Renal cortical epithelial cell (primary cell): ENCODE measurements around the gene IFT27. TPM values are rescaled to one million over a fixed set of nuclear protein-coding genes. Genes with fewer than 3 reads are reported as not detected.
"Not testable (repeated sequence)": the region's sequence is repeated elsewhere in the genome, so short reads cannot be mapped to it uniquely, and the experiment has no call there.

Source experiments
- DNase-seq: peaks from one replicate; pipeline ENCODE4 v3.0.0-alpha.2; 2011; ENCODE audit warnings: low read depth
- total RNA-seq: library from RNA; depleted of rRNA; stranded (reverse); fragments of >200 nt; gene quantifications from 2 replicates; pipeline ENCODE4 v1.2.3, GENCODE V29; 2014

Gene IFT27
- total RNA-seq, 1 donor from 2014 or later: 10.3 TPM

DNA sequence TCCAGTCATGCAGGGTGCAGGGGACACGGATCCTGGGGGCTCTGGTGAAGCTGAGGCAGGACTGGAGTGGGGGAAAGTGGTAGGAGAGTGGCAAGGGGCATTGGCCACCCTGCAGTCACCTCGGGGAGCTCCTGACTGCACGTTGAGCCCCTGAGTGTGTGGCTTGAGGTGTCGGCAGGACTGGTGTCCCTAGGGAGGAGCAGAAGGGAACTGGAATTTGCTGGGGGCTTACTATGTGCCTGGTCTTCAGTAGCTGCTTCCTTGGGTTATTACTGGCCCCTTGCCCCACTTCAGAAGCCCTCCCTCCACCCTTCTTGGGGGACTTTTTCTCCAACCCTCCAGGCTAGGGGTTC lies 31.5 kb downstream of the IFT27 start:
- no peak for DNase-seq

DNA sequence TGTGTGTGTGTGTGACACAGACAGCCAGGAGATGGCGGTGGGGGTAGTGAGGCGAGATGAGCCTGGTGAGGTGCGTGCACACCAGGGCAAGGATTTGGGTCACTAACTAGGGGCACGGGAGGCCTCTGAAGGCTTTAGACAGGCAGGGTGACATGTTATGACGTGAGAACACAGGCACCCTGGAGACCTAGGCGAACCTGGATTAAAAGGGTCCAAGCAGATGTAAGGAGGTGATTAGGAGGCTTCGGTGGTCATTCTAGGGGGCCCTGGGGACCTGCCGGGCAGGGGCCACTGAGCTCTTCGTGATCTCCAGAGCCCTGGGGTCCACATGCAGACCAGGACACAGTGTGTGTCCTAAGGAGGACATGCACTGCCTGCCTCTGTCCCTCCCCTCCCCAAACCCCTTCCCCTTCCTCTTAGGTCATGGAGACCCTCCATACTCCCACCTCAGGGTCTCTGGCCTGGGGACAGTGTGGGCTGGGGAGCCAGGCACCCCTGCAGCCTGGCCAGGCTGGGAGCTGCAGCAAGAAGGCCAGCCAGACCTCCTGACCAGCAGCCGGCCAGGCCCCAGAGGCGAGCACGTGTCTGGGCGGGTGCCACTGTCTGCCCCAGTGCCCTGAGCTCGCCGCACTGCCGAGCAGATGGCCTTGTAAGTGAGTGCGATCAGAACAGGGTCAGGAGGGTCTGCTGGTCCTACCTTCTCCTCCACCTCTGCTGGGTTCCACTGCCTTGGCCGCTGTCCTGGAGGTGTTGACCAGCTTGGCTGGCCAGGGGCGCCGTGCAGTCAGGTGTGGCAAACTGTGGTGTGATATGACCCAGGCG lies 32.1 kb downstream of the IFT27 start:
- no peak for DNase-seq

- DNase-seq: no peak
These were observed 32.9 kb downstream of the IFT27 start for GRCh38 chr22:36743011-36743410.

DNA sequence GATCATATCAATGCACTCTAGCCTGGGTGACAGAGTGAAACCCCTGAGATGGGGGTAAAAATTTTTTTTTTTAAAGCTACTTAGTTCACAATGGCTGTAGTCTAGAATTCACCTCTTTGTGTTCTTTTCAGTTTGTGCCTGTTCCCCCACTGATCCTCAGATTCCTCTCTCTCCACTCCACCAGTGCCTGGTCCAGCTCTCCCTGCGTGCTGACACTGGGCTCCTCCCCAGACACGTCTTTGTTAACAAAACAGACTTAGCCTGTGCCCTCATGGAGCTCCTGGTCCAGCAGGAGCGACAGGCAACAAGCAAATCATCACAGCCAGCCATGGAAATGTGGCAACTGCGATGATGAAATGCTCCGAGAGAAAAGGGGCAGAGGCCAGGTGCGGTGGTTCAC lies 34.0 kb downstream of the IFT27 start:
- no peak for DNase-seq

- no peak for DNase-seq
These were observed 34.6 kb downstream of the IFT27 start for GRCh38 chr22:36741204-36741793.

DNA sequence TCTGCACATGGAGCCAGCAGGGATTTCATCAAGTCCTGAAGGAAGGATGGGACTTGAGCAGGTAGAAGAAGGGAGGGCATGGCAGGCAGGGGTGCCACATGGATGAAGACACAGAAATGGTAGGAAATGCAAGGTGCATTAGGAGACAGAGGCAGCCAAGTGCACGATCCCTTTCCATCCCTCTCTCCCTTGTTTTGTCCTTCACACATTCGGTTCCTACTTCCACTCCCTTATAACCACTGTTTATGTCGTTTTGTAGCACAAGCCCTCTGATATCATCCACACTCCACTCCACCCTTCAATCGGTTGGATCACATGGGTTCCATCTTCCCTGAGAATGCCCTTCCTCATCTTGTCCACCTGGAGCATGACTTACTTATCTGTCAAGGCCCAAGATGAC lies 35.2 kb downstream of the IFT27 start:
- DNase-seq: no peak

DNA sequence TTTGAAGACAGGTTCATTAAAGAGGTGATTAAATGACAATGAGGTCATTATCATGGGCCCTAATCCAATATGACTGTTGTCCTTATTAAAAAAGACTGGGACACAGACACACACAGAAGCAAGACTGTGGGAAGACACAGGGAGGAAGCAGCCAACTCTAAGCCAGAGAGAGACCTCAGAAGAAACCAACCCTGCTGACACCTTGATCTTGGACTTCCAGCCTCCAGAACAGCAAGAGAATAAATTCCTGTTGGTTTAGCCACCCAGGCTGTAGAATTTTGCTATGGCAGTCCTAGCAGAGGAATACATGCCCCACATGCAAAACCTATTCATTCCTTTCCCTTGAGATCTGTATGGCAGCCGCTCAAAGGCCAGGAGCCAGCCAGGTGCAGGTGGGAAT lies 36.7 kb downstream of the IFT27 start:
- no peak for DNase-seq

GRCh38 chr22:36738416-36739020 lies 37.4 kb downstream of the IFT27 start:
- no peak for DNase-seq

DNA sequence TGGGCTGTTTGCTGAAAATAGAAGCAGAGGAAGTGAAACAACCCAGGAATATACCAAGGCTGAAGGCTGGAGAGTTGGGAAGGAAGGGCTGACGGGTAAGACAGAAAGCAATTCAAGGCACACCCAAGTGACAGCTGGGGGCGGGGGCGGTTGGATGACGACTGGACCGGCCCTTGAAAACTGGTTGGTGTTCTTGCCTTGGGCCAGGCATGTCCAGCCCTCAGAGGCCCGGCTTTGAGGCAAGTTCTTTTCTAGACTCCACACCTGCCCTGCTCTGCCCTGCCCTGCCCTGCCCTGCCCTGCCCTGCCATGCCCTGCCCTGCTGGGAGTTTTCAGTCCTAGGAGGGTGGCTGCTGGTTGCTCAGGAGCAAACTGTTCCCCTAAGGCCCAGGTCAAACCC lies 38.1 kb downstream of the IFT27 start:
- no peak for DNase-seq

GRCh38 chr22:36736701-36737320 lies 39.1 kb downstream of the IFT27 start:
- no peak for DNase-seq

DNA sequence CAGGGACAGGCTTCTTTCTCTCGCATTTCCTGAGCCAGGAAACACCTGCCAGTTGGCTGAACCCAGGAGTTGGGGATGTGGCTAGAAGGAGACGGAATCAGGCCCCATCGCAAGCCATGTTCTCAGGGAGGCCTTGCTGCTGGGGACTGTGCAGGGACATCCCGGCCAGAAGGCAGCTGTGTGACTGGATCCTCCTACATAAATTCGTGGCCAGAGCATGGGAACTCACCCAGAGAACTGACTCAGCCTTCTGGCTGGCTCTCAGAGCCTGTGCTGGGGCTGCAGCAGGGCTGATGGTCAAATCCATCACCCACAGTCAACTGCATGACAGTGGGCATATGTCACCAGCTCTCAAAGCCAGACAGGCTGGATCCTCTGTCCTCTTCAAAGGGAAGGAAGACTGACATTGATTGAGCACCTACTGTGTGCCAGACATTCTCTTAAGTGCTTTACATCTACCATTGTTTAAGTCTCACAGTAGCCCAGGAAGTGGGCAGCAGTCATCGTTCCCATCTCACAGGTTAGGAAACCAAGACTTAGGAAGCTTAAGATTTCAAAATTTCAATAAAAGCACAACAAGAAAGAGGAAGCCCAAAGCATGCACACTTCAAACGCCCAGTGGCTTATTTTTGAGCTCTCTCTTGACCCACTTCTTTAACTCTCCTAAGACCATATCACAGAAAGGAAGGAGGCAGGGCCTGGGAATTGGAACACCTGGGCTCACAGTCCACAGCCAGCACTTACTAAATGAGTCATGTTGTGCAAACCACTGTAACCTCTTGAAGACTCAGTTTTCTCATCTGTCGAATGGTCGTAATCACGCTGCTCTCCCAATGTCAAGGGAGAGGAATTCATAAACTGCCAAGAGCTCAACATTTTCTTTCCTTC lies 41.5 kb downstream of the IFT27 start:
- no peak for DNase-seq

- DNase-seq: no peak
These were observed 42.6 kb downstream of the IFT27 start for GRCh38 chr22:36733271-36733670.

DNA sequence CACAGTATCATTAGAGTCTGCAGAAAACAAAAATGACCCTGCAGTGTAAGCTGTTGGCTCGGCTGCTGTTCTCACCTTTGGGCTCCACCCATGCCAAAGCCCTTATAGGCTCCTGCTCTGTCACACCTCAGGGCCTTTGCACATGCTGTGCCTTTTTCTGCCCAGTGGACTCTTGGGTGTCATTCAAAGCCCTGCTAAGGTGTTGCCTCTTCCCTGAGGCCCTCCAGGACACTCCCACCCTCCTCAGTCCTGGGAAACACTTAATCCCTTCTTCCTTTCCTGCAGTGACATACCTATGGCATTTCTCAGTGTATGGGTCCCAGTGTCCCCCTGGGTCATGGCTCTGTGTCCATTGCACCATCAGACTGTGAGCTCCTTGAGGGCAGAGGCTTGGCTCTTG lies 43.3 kb downstream of the IFT27 start:
- DNase-seq: no peak

DNA sequence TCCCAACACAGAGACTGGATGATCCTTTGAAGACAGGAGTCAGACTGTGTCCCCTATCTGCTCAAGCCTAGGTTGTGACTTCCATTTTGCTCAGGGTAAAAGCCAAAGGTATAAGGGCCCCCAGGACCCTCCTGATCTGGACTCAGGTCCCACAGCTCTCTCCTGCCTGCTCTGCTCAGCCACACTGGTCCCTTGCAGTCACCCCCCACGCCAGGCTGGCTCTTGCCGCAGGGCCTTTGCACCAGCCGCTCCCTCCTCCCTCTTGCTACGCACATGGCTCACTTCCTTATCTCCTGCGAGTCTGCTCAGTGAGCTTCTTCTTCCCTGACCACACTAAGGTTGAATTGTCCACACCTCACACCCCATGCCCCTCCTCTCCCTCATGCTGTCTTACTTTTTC lies 44.0 kb downstream of the IFT27 start:
- no peak for DNase-seq

GRCh38 chr22:36731321-36731720 lies 44.6 kb downstream of the IFT27 start:
- not testable (repeated sequence) for DNase-seq

DNA sequence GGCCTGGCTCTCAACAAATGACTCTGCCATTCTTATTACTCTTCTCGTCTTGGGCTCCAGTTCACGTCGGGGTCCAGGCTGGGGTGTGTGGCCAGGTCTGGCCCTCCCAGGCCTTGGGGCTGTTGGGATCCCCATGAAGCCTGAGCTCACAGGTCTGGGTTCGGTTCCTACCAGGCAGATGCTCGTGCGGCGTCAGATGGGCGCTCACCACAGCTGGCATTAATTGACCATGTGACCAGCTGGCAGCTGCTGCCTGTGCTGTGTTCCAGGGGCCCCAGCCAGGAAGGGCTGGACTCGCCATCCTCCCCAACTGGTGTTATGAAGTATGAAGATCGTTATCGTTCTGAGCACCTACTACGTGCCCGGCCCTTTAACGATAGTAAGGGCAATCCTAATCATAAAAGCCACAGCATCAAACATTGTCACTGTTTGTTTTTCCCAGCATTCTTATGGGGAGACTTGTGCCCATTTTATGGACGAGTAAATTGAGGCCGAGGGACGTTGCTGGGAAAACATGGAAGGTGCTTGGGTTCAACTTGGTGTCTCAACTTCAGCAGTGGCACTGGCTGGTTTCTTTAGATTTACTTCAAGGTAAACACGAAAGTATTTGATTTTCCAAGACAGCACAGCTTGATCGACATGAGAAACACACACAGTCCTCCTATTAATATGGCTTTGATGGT lies 45.6 kb downstream of the IFT27 start:
- DNase-seq: no peak

DNA sequence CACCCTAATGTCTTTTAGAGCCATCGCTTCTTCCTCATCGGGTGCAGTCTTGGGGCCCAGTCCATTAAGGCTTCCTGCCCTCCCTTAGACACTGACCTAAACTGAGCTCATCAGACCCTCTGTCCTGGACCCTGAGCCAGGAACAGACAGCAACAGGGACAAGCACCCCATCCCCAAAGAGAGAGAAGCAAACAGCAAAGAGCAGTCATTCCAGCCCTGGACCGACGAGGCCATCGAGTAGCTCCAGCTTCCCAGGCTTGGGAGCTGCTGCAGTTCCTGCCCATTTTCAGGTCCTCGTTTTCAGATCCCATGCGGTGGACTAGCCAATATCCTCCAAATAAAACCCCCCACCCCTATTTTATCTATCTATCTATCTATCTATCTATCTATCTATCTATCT lies 46.6 kb downstream of the IFT27 start:
- DNase-seq: no peak

- no peak for DNase-seq
These were observed 47.4 kb downstream of the IFT27 start for GRCh38 chr22:36728505-36728904.

DNA sequence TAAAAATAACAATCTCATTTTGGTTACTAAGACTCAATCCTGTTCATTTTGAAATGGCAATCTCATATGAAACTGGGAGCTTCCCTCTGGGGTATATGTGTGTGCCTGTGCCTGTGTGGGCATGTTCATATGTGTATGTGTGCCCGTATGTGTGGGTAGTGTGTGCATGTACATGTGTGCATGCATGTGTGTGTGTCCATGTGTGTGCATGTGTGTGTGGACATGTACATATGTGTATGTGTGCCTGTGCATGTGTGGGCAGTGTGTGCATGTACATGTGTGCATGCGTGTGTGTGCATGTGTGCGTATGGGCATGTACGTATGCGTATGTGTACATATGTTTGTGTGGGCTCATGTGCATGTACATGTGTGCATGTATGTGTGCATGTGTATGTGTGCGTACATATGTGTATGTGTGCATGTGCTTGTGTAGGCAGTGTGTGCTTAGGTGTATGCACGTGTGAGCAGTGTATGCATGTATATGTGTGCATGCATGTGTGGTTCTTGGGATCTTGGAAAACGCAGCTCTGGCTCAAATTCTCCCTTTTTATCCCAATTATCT lies 47.9 kb downstream of the IFT27 start:
- no peak for DNase-seq

DNA sequence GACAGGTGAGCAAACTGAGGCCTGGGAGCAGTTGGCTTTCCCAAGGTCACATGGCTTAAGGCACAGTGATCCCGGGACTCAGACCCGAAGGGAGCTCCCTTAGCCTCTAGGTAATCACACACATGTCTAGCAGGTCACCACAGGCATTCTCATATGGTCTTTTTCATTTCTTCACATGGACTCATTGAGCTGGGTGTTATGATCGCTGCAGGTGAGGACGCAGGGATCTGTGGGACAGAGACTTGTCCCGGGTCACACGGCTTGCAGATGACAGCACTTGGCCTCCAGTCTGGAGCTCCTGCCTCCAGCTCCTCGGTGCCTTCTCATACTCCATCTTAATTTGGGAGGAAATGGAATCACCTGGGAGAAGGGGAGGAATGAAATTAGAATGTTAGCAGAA lies 48.8 kb downstream of the IFT27 start:
- DNase-seq: no peak

DNA sequence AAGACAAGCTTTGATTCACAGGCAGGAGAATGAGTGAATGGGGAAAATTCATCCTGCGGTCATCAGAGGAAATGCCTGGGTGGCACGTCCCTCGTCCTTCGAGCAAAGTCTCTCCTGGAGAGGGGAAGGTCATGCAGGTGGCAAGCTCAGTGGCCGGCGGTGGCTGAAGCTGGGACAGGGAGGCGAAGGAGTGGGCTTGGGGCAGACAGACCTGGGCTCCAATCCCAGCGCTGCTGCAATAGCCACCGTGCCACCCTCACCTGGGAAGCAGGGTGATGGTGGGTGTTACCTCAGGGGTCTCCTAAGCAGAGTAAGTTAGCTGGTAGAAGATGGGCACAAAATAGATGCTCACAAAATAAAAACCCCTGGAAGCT lies 49.9 kb downstream of the IFT27 start:
- DNase-seq: no peak
